ENCODE data around the gene PRRT1B.

- no peak for TF ChIP-seq POLR2A (IDR thresholded peaks at IDR 0.05; ENCODE audit: low read length)
- TF ChIP-seq GATA1 (IDR thresholded peaks at IDR 0.05; ENCODE audit: low read depth, low read length) = no peak
Observed at GRCh38 chr9:131608493-131609037, 63.2 kb downstream of the PRRT1B start.

All from erythroblast (primary cell).